ENCODE measurements around the gene SLC24A4.

The SLC24A4 gene

DNA sequence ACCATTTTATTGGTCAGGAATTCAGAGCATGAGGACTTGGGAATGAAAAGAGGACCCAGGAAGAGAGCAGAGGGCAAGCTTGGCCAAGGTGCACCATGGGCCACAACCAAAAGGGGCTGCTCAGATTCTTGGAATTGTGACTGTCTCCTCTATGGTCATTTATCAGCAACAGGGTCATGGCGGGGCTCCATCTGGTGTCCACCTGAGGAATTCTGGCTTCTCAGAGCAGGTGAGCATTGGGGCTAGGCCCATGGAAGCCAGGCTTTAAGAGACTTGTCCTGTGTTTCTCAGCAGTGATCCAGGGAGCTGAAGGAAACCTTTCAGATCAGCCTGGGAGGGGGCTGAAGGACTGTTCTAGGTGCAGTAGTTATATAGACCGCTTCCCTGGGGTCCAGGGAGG, 188.0 kb downstream of the SLC24A4 start:
- no peak for DNase-seq

DNA sequence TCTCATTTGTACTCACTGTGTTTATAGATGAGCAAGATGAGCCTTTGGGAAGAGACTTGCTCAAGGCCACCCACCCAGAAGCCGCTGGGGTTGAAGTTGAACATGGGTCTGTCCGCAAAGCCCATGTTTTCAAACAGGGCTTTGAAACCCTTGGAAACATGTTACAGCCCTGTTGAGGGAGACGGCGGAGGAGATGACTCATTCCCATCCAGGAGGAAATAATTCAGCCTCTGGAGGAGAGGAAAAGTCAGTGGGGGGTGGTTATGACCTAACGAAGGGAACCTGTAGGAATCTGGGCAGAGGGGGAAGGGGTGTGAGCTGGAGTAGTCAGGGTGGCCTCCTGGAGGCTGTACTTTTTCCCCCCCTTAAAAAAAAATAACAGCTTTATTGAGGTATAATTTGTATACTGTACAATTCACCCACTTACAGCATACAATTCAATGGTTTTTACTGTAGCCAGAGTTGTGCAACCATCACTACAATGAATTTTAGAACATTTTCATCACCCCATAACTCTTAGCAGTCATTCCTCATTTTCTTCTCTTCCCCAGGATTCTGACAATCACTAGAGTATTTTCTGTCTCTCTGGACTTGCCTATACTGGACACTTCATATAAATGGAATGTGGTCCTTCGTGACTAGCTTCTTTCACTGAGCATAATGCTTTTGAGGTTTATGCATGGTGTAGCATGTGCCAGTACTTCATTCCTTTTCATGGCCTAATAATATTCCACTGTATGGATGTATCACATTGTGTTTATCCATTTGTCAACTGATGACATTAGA, 188.7 kb downstream of the SLC24A4 start:
- DNase-seq, result no peak

DNA sequence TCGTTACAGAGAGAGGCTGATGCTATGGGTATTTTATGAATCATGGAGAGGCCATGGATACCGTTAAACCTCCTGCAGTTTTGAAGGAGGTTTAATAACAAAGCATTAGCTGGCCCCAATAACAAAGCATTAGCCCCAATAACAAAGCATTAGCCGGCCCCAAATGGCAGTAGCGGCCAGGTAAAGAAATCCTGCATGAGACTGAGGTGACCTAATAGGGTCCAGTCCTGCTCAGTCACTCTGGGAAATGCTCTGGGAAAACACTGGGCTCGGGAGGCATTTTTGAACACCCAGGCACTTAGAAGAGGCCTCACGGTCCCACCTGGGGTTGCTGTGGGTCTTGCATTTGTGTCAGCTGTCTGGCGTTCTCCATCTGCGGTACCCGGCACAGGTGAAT, 189.8 kb downstream of the SLC24A4 start:
- DNase-seq, result no peak

DNA sequence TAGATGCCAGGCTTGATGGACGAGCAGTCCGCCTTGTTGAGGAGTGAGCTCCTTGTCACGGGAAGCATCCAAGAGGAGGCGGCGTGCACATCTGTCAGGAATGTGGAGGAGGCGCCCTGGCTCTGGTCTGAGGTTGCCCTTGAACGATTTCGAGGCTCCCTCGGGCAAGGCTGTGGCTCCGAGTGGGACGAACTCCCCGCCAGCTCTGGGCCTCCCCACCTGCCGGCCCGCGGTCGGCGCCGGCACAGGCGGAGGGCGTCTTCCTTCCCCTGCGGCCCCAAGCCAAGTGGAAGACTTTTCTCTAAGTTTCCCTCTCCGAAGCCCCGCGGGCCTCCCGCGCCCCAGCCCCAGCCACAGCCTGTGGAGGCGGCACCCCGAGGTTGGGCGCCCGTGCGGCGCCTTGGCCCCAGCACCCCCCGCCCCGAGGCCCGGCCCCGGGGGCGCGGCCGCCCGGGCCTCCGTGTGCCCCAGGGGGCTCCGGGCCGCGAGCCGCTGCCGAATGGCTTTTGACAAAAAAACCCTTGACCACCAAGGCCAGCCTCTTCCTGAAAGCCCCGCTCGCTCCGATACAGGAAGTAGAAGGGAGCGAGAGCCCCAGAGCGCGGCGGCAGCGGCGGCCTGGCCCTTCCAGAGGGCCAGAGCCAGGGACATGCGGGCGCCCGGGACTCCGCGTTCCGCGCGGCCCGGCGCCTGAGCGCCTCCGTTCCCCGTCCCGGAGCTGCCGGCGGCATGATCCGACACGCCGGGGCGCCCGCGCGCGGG, 190.4 kb downstream of the SLC24A4 start, which contains the start of gene RIN3:
Gene RIN3 (plus strand): TSS at position 578 of the 762 bp plus-strand sequence. CDS start 152 bp downstream, at position 730.
- DNase-seq, result peak; percentile 21

DNA sequence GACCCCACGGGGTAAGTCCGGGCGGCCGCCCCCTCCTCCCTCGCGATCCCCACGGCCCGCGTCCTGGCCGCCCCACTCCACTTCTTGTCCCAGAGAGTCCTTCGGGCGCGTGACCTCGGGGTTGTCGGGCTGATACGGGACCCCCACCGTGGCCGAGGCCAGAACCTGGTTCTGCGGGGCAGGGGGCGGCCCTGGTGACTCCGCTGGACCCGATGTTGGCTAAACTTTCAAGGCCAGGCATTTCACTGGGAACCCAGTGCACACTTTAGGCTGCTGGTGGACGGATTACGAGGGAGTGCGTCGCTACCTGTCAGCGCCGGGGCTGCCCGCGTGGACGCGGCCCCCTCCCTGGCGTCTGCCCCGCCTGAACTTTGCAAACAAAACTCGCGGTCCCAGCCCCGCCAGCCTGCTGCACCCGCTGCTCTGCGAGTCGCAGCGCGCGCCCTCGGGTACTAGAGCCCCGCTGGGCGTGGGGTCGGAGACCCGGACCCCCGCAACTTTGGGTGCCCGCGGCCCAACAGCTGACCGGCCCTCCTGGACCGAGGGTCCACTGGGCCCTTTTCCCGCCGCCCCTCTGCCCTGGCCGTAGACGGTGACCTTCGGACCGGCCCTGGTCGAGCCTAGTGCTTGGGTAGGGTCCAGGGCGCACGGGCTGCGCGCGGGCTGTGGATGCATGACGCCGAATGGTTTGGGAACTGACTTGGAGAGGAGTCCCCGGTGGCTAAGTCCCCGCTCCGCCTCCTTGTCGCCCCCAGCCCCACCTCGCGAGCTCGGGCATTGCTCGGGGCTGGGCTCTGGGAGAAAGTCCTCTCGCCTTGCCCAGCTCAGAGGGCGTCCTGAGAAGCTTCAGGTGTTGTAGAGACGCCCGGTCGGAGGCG, 191.2 kb downstream of the SLC24A4 start:
- peak; percentile 8 for DNase-seq

DNA sequence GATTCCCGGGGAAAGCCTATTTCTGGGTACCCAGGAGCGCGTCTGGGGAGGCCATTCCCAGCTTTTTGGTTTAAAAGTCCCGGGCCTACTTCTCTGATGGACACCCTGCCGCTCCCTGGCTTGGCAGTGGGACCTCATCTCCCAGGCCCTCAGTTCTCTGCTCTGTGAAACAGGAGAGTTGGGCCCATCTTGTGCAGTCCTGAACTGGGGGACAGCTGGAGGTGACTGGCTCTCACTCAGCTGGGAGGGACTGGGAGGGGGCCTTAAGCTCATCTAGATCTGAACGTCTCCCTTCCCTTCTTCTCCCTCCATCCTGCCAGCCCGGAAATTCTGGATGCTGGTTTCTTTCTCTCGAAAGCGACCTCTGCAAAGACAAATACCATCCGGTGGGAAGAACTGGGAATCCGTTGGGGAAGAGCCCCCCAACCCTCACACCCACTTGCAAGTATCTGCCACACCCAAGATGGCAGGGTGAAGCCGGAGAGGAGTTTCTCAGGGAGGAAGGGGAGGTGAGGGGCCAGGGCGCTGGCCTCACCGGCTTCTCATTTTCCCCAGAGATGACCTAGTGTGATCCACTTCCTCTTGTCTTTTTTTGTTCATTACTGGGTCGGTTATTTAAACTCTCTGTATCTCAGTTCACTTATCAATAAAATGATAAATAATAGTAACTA, 192.0 kb downstream of the SLC24A4 start:
- DNase-seq, result no peak

DNA sequence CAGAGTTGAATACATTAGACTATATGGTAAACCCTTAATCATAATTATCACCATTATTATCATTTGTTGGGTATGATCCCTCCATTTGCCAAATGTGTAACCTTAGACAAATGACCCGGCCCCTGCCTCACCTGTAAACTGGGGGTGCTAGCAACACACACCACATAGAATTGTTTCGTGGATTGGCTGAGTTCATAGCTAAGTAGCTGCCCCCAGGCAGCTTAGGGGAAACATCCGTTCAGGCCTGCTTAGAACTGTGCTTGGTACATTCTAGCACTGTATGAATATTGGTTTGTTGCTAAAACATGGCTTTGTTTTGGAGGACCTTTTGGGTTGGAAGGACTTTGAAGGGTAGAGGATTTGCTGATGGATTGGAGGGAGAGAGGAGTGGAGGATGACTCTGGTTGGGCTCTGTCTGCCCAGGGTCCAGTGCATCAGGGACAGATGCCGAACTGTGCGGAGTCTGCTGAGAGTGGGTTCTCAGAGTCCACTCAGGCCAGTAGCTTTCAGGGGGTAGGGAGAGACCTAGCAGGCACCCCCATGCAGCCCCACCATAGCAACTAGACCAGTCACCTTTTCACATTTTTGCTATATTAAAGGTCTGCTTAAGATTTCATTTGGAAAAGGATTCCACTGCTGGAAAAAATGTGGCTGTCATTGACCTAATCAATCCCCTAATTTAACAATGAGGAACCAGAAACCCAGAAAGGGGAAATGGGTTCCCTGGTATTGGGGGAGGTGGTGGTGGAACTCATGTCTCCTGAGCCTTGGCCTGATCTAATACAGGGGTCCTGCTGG, 192.8 kb downstream of the SLC24A4 start:
- DNase-seq, result no peak

DNA sequence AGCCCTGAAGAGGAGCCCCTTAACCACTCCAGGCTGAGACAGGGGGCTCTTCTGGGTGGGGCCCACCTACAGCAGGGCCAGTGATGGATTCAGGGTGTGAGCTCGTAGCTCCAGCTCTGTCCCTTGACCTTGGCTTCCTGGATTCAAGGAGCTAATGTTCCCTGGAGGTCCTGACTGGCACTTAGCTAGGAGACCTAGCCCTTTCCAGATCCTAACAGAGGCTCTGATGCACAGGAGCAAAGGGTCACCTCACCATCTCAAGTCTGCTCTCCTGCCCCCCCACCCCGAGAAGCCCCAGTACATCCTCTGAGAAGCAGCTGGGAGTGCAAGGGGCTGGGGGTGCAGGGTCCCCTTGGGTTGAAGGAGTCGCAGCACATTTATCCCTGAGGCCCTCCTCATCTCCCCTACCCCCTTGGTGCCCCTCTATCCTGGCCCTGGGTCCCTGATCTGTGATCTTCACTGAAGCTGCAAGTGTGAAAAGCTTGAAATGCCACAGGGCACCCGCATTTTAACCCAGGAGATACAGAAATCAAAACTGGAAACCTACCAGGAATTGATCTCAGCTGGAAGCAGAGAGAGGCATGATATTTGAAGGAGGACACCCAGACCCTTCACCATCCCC, 193.5 kb downstream of the SLC24A4 start:
- no peak for DNase-seq

DNA sequence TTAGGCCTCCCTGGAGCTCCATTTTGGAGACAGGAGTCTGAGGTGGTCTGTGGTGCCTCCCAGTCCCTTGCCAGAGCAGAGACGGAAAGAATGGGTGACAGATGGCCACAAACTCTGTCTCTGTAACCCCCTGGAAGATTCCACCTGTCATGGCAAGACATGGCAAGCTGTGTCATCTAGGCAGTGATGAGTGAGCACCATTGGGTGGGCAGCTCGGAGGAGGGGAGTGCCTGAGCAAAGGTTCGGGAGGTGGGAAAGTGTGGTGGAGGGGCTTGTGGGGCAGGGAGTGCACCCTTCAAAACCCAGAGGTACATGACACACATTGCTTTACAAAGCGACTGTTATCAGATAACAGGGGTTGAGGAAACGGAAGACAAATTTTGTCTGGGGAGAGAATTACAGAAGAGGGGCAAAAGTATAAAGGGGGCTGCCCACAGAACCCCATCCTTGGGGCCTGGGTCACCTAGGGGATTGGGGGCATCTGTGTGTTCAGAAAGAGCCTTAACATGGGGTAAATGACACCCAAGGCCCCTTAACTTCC, 194.1 kb downstream of the SLC24A4 start:
- no peak for DNase-seq

DNA sequence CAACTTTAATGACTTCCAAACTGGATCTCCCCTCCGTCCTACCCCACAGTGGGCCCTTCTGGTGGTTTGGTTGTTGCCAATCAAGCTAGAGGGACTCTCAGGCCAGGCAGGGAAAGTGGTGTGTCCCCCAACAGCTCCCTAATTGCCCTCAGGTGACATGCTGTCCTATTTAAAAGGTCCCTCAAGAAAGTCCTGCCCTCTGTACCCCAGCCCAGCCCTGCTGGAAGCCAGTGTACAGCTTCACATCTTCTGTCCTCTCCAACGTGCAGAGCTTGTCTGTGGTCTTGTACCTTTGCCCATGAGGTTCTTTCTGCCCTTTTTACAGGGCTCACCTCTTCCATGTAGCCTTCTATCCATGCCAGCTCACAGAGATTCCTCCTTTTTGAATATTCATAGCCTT, 194.8 kb downstream of the SLC24A4 start:
- DNase-seq, result no peak

DNA sequence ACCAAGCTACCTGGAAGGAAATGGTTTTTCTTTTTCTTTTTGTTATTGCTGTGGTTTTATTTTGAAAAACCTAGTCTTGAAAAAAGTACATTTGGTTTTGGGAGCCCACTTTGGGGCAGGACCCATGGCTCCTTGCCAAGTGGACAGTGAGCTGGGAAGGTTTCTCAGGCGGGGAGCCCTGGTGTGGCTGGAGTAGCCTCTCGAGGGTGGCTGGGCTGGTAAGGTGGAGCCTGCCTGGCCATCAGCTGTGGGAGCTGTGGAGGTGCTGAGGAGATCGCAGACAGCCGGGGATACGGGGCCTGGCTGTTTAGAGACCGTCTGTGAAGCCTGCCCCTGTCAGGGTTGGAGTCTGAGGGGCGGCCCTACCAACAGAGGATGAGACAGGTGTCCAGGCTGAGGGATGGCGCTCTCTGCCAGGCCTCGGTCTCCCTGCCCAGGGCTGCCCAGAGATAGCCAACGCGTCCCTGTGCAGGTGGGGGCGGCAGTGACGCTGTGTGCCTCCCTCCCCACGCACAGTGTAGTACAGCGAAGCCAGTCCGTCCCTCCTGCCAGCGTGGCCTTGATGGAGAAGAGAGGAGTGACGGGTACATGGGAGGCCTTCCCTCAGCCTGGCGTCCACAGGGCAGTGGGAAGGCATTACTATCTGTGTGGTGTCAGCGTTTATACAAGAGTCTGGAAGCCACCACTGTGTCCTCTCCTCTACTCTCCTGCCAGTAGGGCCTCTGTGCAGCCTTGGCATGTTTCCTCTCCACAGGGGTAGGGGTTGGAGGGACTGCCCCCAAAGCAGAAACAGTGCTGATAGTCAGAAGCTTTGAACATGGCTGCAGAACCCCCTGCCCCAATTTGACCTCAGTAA, 196.5 kb downstream of the SLC24A4 start:
- no peak for DNase-seq

DNA sequence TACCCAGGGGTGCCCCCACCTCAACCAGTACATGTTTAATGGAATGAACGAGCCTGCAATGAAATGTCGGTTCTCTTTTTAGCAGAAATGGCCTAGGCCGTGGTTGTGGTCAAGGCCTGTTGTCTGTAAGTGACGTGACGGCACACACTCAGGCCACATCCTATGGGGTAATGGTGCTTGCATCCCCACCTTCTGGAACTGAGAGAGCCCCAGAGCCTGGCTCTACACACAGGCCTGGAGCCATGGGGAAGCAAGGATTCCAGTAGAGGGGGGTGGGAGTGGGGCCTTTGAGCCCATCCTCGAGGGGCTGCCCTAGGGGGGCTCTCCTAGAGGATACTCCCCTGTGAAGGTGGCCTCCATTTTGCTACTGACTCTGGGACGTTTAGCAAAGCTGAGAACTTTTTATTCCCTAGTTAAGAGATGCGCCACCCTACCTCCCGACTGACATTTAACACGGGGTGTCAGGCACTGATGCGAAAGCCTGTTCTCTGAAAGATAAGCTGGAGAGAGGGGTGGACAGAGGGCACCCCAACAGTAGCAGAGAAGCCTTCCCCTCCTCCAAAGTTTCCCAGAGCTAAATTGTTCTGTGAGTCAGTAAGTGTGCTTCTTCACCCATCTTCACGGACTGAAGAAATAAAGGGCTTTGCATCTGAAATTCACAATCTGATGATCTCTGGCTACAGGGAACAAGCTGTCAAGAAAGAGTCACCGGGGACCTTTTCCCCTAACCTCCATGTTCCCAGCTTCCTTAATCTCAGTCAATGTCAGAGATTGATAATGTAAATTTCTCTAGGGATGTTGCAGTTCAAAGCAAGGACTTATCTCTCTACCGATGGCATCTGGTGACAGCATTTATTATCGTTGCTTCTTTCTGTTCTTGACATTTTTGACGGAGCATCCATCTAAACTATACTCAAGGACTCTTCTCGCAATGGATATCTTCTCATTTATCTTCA, 197.4 kb downstream of the SLC24A4 start:
- DNase-seq, result no peak

DNA sequence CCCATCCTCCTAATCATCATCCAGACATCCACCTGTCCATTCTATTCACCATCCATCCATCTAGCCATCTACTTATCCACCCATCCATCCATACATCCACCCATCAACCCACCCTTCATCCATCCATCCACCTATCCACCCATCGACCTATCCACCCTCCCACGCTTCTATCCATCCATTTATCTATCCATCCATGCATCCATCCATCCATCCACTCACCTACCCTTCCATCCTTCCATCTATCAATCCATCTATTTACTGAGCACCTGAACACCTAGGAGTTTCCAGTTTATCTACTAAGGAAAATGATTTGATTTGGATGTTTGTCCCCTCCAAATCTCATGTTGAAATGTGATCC, 198.1 kb downstream of the SLC24A4 start:
- no peak for DNase-seq

DNA sequence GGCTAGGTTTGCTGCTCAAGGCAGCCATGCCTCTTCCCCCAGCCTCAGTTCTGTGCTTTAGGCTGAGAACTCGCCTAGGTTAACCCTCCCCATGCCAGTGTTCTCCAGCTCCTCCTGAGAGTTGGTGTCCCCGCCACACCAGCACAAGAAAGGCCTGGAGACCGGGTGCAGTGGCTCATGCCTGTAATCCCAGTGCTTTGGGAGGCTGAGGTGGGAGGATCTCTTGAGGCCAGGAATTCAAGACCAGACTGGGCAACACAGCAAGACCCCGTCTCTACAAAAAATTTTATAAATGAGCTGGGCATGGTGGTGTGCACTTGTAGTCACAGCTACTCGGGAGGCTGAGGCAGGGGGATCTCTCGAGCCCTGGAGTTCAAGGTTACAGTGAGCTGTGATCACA, 200.8 kb downstream of the SLC24A4 start:
- DNase-seq, result no peak

DNA sequence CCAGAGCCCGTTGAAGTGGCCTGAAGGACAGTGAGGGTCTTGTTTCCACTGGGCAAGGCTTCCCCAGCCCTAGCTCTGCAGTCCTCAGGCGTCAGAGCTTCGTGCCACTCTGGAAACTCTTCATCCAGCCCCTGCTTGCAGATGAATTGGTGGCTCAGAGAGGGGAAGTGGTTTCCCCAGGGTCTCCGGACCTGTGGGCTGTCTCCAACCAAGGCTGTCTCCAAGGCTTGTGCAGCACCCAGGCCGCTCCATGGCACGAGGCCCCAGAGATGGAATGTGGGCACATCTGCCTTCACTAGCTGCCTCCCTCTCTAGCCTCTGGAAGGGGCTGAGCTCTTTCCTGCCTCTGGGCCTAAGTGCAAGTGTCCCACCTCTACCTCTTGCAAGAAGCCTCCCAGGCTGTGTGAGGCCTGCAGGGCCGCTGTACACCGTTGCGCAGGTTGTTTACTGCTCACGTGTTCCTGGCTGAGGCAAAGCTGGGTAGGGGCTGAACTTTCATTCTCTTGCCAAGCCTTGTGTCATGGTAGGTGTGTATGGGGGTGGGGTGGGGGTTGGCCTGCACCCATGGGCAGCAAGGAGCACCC, 201.7 kb downstream of the SLC24A4 start:
- no peak for DNase-seq

DNA sequence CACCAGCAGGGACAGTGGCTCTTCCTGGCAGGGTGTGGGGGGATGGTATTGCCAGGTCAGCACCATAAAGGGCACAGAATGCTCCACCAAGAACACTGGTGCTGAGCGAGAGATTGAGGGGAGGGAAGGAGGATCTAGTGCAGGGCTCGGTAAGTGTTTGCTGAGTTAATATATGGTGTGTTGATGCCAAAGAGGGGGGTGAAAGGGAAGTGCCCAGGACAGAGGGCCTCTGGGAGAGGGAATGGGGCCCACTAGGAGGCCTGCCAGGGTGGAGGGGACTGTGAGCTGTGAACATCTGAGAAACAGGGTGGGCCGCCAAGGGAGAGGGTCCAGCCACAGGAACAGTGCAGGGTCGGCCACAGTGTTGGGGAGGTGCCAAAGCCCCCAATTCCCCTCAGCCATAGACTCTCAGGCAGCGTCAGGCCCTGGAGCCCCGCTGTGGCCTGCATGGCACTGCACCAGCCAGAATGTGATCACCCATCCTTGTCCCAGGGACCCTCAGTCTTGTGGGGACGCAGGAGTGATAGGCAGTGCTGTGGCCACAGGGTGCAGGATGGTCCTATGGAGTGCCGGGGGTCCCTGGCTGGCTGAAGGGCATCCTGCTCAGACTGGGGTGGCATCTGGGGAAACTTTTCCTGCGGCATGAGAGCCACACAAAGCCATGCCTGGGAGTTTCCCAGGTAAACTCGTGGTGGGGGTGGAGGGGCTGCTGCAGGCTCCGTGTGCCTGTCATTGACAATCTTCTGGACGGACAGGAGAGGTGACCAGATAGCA, 202.5 kb downstream of the SLC24A4 start:
- DNase-seq, result no peak

DNA sequence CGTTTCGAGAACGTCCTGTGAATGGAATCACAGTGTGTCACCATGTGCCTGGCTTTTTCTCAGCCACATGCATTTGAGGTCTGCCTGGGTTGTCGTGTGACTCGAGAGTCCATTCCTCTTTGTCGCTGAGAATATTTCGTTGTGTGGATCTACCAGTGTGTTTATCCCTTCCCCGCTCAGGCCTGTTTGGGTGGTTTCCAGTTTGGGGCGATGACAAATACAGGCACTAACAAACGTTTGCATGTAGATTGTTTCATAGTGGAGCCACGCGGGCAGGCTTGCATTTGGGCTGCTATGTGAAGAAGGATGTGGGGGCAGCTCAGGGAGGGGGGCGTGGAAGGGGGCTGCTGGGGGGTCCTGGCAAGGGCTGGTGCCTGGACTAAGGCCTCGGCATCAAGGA, 204.8 kb downstream of the SLC24A4 start:
- DNase-seq, result no peak

Measured in activated effector memory CD4-positive, alpha-beta T cell treated with Interleukin-2 at 50 U/mL for 16 hours (primary cell).